ENCODE results near the gene GLI3.

Gene GLI3

GRCh38 chr7:42176724-42177101 lies 60.3 kb downstream of the GLI3 start:
- no peak for DNase-seq (ENCODE audit: low read depth in 1 of 2, low spot score in 1 of 2)

GRCh38 chr7:42175834-42176723 lies 60.9 kb downstream of the GLI3 start:
- DNase-seq (ENCODE audit: low read depth in 1 of 2, low spot score in 1 of 2): no peak

GRCh38 chr7:42174391-42174912 lies 62.6 kb downstream of the GLI3 start:
- DNase-seq (ENCODE audit: low read depth in 1 of 2, low spot score in 1 of 2): no peak

GRCh38 chr7:42170724-42171123 lies 66.3 kb downstream of the GLI3 start:
- DNase-seq (ENCODE audit: low read depth in 1 of 2, low spot score in 1 of 2): no peak

GRCh38 chr7:42168512-42168911 lies 68.5 kb downstream of the GLI3 start:
- no peak for DNase-seq (ENCODE audit: low read depth in 1 of 2, low spot score in 1 of 2)

- DNase-seq (ENCODE audit: low read depth in 1 of 2, low spot score in 1 of 2): no peak
Observed at GRCh38 chr7:42167631-42168236, 69.3 kb downstream of the GLI3 start.

- no peak for DNase-seq (ENCODE audit: low read depth in 1 of 2, low spot score in 1 of 2)
Observed at GRCh38 chr7:42167206-42167605, 69.8 kb downstream of the GLI3 start.

- DNase-seq (ENCODE audit: low read depth in 1 of 2, low spot score in 1 of 2): no peak
Observed at GRCh38 chr7:42164881-42165428, 72.1 kb downstream of the GLI3 start.

- DNase-seq (ENCODE audit: low read depth in 1 of 2, low spot score in 1 of 2): no peak
Observed at GRCh38 chr7:42162560-42163325, 74.3 kb downstream of the GLI3 start.

GRCh38 chr7:42161719-42162118 lies 75.3 kb downstream of the GLI3 start:
- no peak for DNase-seq (ENCODE audit: low read depth in 1 of 2, low spot score in 1 of 2)

GRCh38 chr7:42161110-42161509 lies 75.9 kb downstream of the GLI3 start:
- DNase-seq (ENCODE audit: low read depth in 1 of 2, low spot score in 1 of 2): no peak

GRCh38 chr7:42159130-42159529 lies 77.9 kb downstream of the GLI3 start:
- DNase-seq (ENCODE audit: low read depth in 1 of 2, low spot score in 1 of 2): no peak

GRCh38 chr7:42156967-42157721 lies 79.9 kb downstream of the GLI3 start:
- DNase-seq (ENCODE audit: low read depth in 1 of 2, low spot score in 1 of 2): no peak

- DNase-seq (ENCODE audit: low read depth in 1 of 2, low spot score in 1 of 2): no peak
Observed at GRCh38 chr7:42156291-42156865, 80.6 kb downstream of the GLI3 start.

GRCh38 chr7:42155584-42156290 lies 81.3 kb downstream of the GLI3 start:
- DNase-seq (ENCODE audit: low read depth in 1 of 2, low spot score in 1 of 2): no peak

- DNase-seq (ENCODE audit: low read depth in 1 of 2, low spot score in 1 of 2): no peak
Observed at GRCh38 chr7:42154173-42154572, 82.8 kb downstream of the GLI3 start.

GRCh38 chr7:42152329-42153205 lies 84.4 kb downstream of the GLI3 start:
- DNase-seq (ENCODE audit: low read depth in 1 of 2, low spot score in 1 of 2): no peak

- DNase-seq (ENCODE audit: low read depth in 1 of 2, low spot score in 1 of 2): no peak
Observed at GRCh38 chr7:42151309-42151708, 85.7 kb downstream of the GLI3 start.

GRCh38 chr7:42145539-42145938 lies 91.5 kb downstream of the GLI3 start:
- no peak for DNase-seq (ENCODE audit: low read depth in 1 of 2, low spot score in 1 of 2)
